GM21723 (cell line): ENCODE measurements around the gene ARHGEF7.
"Not testable (repeated sequence)": the region's sequence is repeated elsewhere in the genome, so short reads cannot be mapped to it uniquely, and the experiment has no call there.

ENCODE experiments used
- ATAC-seq: cut with Tn5 transposase; IDR thresholded peaks from one replicate; pipeline ENCODE4 v1.9.1; 2021; ENCODE audit warnings: mild to moderate bottlenecking, moderate library complexity; ENCODE audit not compliant: unreplicated experiment

Gene ARHGEF7

GRCh38 chr13:111193223-111193622 lies 78.1 kb downstream of the ARHGEF7 start:
- ATAC-seq = not testable (repeated sequence)

- ATAC-seq = not testable (repeated sequence)
Observed at GRCh38 chr13:111194651-111195050, 79.5 kb downstream of the ARHGEF7 start.

- not testable (repeated sequence) for ATAC-seq
Observed at GRCh38 chr13:111198732-111199378, 83.7 kb downstream of the ARHGEF7 start.

- ATAC-seq = no peak
Observed at GRCh38 chr13:111201304-111201940, 86.3 kb downstream of the ARHGEF7 start.

GRCh38 chr13:111202156-111202621 lies 87.1 kb downstream of the ARHGEF7 start:
- no peak for ATAC-seq

GRCh38 chr13:111202745-111203144 lies 87.6 kb downstream of the ARHGEF7 start:
- peak; percentile 82 for ATAC-seq

- peak; percentile 47 for ATAC-seq
Observed at GRCh38 chr13:111203736-111204389, 88.8 kb downstream of the ARHGEF7 start.

- peak; percentile 2 for ATAC-seq
Observed at GRCh38 chr13:111204438-111205177, 89.5 kb downstream of the ARHGEF7 start.

- ATAC-seq = no peak
Observed at GRCh38 chr13:111206148-111206547, 91.0 kb downstream of the ARHGEF7 start.

GRCh38 chr13:111209613-111210012 lies 94.5 kb downstream of the ARHGEF7 start:
- no peak for ATAC-seq

GRCh38 chr13:111210091-111210490 lies 95.0 kb downstream of the ARHGEF7 start:
- no peak for ATAC-seq

GRCh38 chr13:111210544-111211469 lies 95.7 kb downstream of the ARHGEF7 start:
- no peak for ATAC-seq

- ATAC-seq = no peak
Observed at GRCh38 chr13:111211789-111212516, 96.8 kb downstream of the ARHGEF7 start.

GRCh38 chr13:111212517-111212873 lies 97.4 kb downstream of the ARHGEF7 start:
- ATAC-seq = no peak

GRCh38 chr13:111213964-111214726 lies 99.0 kb downstream of the ARHGEF7 start:
- ATAC-seq = no peak

GRCh38 chr13:111215081-111216047 lies 100.3 kb downstream of the ARHGEF7 start:
- ATAC-seq = no peak

GRCh38 chr13:111216166-111216960 lies 101.3 kb downstream of the ARHGEF7 start:
- peak; percentile 62 for ATAC-seq
